HL-60 (cell line): ENCODE results near the gene SLC2A2.
"Not testable (repeated sequence)": the region's sequence is repeated elsewhere in the genome, so short reads cannot be mapped to it uniquely, and the experiment has no call there.

ENCODE experiments used
- DNase-seq, 2 experiments: peaks; one replicate each; pipeline ENCODE4 v3.0.0-alpha.2; 2010 to 2020; ENCODE audit warnings: low read depth in 1 of 2, low spot score in 1 of 2
- H3K27ac ChIP-seq: fragments of 250-450 bp; sonication (Bioruptor Pico); replicated peaks from 2 replicates; pipeline ENCODE4 v1.5.1; 2020; ENCODE audit warnings: mild to moderate bottlenecking, moderate library complexity
- H3K27me3 ChIP-seq: fragments of 250-450 bp; sonication (Bioruptor Pico); 2 replicates; pipeline ENCODE4 v1.5.1; 2021; ENCODE audit warnings: mild to moderate bottlenecking, moderate library complexity; ENCODE audit not compliant: insufficient read depth, poor library complexity, severe bottlenecking
- H3K4me3 ChIP-seq: replicated peaks from 2 replicates; pipeline ENCODE4 v1.5.1; 2011; ENCODE audit warnings: mild to moderate bottlenecking, control low read depth, low read length; ENCODE audit not compliant: insufficient read depth
- CTCF ChIP-seq: IDR thresholded peaks from one replicate; pipeline ENCODE4 v1.5.1; 2011; ENCODE audit warnings: low read length, control low read depth, inconsistent platforms; ENCODE audit not compliant: insufficient read depth
- GABPA ChIP-seq: IDR thresholded peaks from 2 replicates; pipeline ENCODE4 v1.6.1; 2012; ENCODE audit warnings: low read depth
- POLR2AphosphoS5 ChIP-seq: IDR thresholded peaks from 2 replicates; pipeline ENCODE4 v1.6.1; 2012; ENCODE audit warnings: low read depth
- SPI1 ChIP-seq: IDR thresholded peaks from 2 replicates; pipeline ENCODE4 v1.6.1; 2012; ENCODE audit warnings: low read depth, mild to moderate bottlenecking, borderline replicate concordance
- TF ChIP-seq, protein P1 (sequence below): IDR thresholded peaks from 2 replicates; pipeline ENCODE4 v1.6.1; 2012; ENCODE audit warnings: low read depth; ENCODE audit not compliant: insufficient replicate concordance

Gene SLC2A2

DNA sequence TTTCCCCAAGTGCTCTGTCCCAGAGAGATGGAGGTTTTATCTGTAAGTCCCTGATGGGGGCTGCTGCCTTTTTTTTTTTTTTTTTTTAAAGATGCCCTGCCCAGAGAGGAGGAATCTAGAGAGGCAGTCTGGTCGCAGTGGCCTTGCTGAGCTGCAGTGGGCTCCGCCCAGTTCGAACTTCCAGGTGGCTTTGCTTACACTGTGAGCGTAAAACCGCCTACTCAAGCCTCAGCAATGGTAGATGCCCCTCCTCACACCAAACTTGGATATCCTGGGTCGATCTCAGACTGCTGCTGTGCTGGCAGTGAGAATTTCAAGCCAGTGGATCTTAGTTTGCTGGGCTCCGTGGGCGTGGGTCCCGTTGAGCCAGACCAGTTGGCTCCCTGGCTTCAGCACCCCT is 51.6 kb downstream of the SLC2A2 start:
- Histone ChIP-seq H3K27ac (no peak overlapping the region), H3K4me3 (no peak overlapping the region), H3K27me3 (no peaks in the 10 kb centered on the region)
- no peak for DNase-seq
- TF ChIP-seq POLR2AphosphoS5, result no peak
- TF ChIP-seq, protein P1, sequence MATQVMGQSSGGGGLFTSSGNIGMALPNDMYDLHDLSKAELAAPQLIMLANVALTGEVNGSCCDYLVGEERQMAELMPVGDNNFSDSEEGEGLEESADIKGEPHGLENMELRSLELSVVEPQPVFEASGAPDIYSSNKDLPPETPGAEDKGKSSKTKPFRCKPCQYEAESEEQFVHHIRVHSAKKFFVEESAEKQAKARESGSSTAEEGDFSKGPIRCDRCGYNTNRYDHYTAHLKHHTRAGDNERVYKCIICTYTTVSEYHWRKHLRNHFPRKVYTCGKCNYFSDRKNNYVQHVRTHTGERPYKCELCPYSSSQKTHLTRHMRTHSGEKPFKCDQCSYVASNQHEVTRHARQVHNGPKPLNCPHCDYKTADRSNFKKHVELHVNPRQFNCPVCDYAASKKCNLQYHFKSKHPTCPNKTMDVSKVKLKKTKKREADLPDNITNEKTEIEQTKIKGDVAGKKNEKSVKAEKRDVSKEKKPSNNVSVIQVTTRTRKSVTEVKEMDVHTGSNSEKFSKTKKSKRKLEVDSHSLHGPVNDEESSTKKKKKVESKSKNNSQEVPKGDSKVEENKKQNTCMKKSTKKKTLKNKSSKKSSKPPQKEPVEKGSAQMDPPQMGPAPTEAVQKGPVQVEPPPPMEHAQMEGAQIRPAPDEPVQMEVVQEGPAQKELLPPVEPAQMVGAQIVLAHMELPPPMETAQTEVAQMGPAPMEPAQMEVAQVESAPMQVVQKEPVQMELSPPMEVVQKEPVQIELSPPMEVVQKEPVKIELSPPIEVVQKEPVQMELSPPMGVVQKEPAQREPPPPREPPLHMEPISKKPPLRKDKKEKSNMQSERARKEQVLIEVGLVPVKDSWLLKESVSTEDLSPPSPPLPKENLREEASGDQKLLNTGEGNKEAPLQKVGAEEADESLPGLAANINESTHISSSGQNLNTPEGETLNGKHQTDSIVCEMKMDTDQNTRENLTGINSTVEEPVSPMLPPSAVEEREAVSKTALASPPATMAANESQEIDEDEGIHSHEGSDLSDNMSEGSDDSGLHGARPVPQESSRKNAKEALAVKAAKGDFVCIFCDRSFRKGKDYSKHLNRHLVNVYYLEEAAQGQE, result no peak
- TF ChIP-seq SPI1, result no peak
- no peak for TF ChIP-seq GABPA
- no peak for TF ChIP-seq CTCF

DNA sequence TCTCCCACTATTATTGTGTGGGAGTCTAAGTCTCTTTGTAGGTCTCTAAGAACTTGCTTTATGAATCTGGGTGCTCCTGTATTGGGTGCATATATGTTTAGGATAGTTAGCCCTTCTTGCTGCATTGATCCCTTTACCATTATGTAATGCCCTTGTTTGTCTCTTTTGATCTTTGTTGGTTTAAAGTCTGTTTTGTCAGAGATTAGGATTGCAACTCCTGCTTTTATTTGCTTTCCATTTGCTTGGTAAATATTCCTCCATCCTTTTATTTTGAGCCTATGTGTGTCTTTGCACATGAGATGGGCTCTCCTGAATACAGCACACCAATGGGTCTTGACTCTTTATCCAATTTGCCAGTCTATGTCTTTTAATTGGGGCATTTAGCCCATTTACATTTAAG is 53.6 kb downstream of the SLC2A2 start:
- not testable (repeated sequence) for DNase-seq, H3K4me3 ChIP-seq, H3K27ac ChIP-seq, H3K27me3 ChIP-seq

DNA sequence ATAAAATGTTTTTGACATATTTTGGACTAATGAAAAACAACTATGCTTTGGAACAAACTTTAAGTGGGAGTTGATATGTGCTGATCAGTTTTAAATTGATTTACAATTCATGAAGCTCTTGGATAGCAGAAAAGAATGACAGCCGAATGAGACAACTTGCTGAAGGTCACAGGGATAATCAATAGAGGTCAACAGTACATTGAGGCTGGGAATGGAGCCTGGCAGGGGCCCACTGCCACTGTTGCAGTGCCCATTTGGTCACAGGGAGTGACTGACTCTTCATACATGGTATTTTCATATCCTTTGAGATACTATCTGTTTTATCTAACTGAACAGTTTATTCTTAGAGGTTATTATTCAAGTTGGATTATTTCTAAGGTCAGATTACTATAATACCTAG is 59.4 kb downstream of the SLC2A2 start:
- no peak for DNase-seq
- Histone ChIP-seq H3K27ac (no peak overlapping the region), H3K27me3 (no peaks in the 10 kb centered on the region), H3K4me3 (no peak overlapping the region)
- TF ChIP-seq, protein P1, result no peak
- TF ChIP-seq CTCF (no peak), GABPA (no peak), SPI1 (no peak)

GRCh38 chr3:170966495-170966894 is 60.0 kb downstream of the SLC2A2 start:
- Histone ChIP-seq H3K4me3 (no peak overlapping the region), H3K27ac (no peak overlapping the region), H3K27me3 (no peaks in the 10 kb centered on the region)
- no peak for DNase-seq
- no peak for TF ChIP-seq SPI1
- TF ChIP-seq POLR2AphosphoS5, result no peak
- TF ChIP-seq GABPA, result no peak
- TF ChIP-seq, protein P1, result no peak
- no peak for TF ChIP-seq CTCF
